ENCODE measurements around the gene TNFRSF18. TPM values are rescaled to one million over a fixed set of nuclear protein-coding genes. Genes with fewer than 3 reads are reported as not detected.

The TNFRSF18 gene
- total RNA-seq, 2 experiments from 2014 or later: not detected

DNA sequence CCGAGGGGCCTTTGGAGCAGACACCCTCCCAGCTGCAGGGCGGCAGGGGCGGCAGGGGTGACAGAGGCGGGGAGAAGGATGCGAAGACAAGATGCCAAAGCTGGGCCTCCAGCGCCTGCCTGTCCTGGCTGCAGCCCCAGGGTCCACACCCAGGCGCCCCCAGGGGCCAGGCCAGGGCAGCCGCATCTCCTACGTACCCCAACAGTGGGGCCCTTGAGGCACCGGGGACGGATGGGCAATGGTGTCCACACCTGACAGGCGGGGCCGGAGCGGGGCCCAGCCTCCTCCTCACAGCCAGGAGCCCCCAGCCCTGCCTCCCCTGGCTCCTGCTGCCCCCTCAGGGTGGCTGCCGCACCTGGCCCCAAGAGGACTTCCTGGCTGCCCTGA lies 32.8 kb upstream of the TNFRSF18 start:
- Histone ChIP-seq H3K9me3 (ENCODE audit: low read length) (no peaks in the 10 kb centered on the region), H3K4me2 (ENCODE audit: low read length) (no peak overlapping the region), H3K79me2 (ENCODE audit: insufficient read depth, low read depth, low read length) (peaks cover 7% of the 10 kb centered on the region; the same call in 1 of the 2 replicates), H4K20me1 (ENCODE audit: insufficient read depth, low read length) (no peaks in the 10 kb centered on the region), H3K9me2 (ENCODE audit: insufficient read depth, low read length) (no peaks in the 10 kb centered on the region), H3K27ac (ENCODE audit: low read depth, low read length, poor library complexity, severe bottlenecking) (no peak overlapping the region), H2AFZ (ENCODE audit: low read length) (no peak overlapping the region), H3K4me1 (ENCODE audit: insufficient read depth, low read length, poor library complexity, severe bottlenecking) (no peaks in the 10 kb centered on the region), H3K4me3 (ENCODE audit: low read depth, low read length, poor library complexity, severe bottlenecking) (no peak overlapping the region), H3K36me3 (ENCODE audit: insufficient read depth, low read length) (no peaks in the 10 kb centered on the region)
- CTCF ChIA-PET (ENCODE audit: unreplicated experiment): no interaction called here
- no peak for TF ChIP-seq EZH2phosphoT487 (IDR thresholded peaks at IDR 0.05; ENCODE audit: borderline replicate concordance, low read depth, low read length)
- TF ChIP-seq, protein P1, sequence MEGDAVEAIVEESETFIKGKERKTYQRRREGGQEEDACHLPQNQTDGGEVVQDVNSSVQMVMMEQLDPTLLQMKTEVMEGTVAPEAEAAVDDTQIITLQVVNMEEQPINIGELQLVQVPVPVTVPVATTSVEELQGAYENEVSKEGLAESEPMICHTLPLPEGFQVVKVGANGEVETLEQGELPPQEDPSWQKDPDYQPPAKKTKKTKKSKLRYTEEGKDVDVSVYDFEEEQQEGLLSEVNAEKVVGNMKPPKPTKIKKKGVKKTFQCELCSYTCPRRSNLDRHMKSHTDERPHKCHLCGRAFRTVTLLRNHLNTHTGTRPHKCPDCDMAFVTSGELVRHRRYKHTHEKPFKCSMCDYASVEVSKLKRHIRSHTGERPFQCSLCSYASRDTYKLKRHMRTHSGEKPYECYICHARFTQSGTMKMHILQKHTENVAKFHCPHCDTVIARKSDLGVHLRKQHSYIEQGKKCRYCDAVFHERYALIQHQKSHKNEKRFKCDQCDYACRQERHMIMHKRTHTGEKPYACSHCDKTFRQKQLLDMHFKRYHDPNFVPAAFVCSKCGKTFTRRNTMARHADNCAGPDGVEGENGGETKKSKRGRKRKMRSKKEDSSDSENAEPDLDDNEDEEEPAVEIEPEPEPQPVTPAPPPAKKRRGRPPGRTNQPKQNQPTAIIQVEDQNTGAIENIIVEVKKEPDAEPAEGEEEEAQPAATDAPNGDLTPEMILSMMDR (conservative IDR thresholded peaks at IDR 0.05; ENCODE audit: low read length): no peak
- POLR2A ChIA-PET: no interaction called here
- DNase-seq (ENCODE audit: low spot score): no peak
- no TSS peak for BruUV-seq (replicated peaks)
- intact Hi-C loops (cut with micrococcal nuclease; ENCODE audit: unreplicated experiment): loop anchor here (10.0 kb wide), 1 partner anchor 204 kb away; no protein-coding TSS in a partner anchor

DNA sequence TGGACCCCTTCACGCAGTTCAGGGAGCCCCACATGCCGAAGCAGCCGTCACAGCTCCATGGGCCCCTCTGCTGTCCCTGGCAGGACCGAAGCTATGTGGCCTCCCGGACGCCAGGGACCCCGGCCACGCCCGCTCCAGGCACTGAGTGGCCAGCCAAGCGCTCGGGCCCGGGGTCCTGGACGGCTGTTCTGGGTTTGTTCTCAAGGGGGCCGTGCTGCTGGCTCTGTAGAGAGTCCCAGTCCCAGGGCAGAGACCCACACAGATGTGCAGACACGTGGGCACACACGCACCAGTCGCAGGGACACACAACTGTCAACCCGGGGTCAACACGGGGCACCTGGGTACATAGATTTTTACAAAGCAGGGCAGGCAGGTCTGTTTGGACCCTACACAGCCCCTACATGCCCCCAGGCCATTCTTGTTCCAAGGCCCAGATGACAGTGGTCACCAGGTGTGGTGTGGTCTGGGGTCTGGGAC lies 32.3 kb upstream of the TNFRSF18 start:
- Histone ChIP-seq H3K9me2 (ENCODE audit: insufficient read depth, low read length) (no peaks in the 10 kb centered on the region), H3K79me2 (ENCODE audit: insufficient read depth, low read depth, low read length) (peaks cover 12% of the 10 kb centered on the region), H4K20me1 (ENCODE audit: insufficient read depth, low read length) (no peaks in the 10 kb centered on the region), H2AFZ (ENCODE audit: low read length) (no peak overlapping the region), H3K4me2 (ENCODE audit: low read length) (no peak overlapping the region), H3K4me1 (ENCODE audit: insufficient read depth, low read length, poor library complexity, severe bottlenecking) (peaks cover 2% of the 10 kb centered on the region), H3K36me3 (ENCODE audit: insufficient read depth, low read length) (no peaks in the 10 kb centered on the region), H3K4me3 (ENCODE audit: low read depth, low read length, poor library complexity, severe bottlenecking) (no peak overlapping the region), H3K9me3 (ENCODE audit: low read length) (no peaks in the 10 kb centered on the region), H3K27ac (ENCODE audit: low read depth, low read length, poor library complexity, severe bottlenecking) (no peak overlapping the region)
- TF ChIP-seq, protein P1 (conservative IDR thresholded peaks at IDR 0.05; ENCODE audit: low read length): no peak
- TF ChIP-seq EZH2phosphoT487 (IDR thresholded peaks at IDR 0.05; ENCODE audit: borderline replicate concordance, low read depth, low read length): no peak
- intact Hi-C loops (cut with micrococcal nuclease; ENCODE audit: unreplicated experiment): loop anchor here (10.0 kb wide), 1 partner anchor 204 kb away; no protein-coding TSS in a partner anchor
- ChIA-PET POLR2A (no interaction called here), CTCF (ENCODE audit: unreplicated experiment) (no interaction called here)
- BruUV-seq (replicated peaks): no TSS peak
- DNase-seq (ENCODE audit: low spot score): no peak

DNA sequence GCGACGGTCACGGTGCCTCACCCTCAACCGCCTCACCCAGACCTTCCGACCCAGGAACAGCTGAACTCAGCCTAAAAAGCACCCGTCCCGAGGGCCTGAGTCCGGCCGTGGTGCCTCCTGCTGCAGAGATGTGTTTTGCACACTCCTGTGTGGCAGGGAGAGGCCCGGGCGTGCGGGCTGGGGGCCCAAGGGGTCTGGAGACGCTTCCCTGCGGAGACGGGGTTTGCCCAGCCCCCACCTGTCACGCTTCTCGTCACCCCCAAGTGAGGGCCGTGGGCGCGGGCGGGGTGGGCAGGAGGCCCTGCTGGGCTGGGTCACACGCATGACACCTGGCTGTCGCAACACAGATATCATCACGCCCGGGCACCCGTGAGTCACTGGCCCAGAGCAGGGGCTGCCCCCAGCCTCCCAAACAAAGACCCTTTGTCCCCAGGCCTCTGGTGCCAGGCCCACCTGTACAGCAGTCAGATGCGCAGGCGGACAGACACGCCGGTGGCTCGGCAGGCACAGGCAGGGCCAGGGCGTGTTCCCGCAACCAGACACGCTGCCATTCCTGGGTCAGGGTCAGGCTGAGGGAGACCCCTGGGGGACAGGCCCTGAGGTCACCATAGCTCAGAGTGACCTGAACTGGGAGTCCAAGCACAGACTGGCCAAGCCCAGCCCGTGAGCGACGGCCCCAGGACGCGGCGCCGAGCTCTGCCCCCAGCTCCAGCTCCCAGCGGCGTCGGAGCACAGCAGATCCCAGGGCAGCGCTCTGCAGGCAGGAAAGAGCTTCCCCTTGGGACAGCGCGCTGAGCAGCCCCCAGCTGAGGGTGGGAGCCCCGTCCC lies 31.7 kb upstream of the TNFRSF18 start:
- ChIA-PET POLR2A (no interaction called here), CTCF (ENCODE audit: unreplicated experiment) (no interaction called here)
- Histone ChIP-seq H3K4me2 (ENCODE audit: low read length) (no peak overlapping the region), H3K9me2 (ENCODE audit: insufficient read depth, low read length) (no peaks in the 10 kb centered on the region), H3K79me2 (ENCODE audit: insufficient read depth, low read depth, low read length) (peaks cover 18% of the 10 kb centered on the region), H4K20me1 (ENCODE audit: insufficient read depth, low read length) (no peaks in the 10 kb centered on the region), H2AFZ (ENCODE audit: low read length) (no peak overlapping the region), H3K4me1 (ENCODE audit: insufficient read depth, low read length, poor library complexity, severe bottlenecking) (peaks cover 8% of the 10 kb centered on the region), H3K4me3 (ENCODE audit: low read depth, low read length, poor library complexity, severe bottlenecking) (no peak overlapping the region), H3K27ac (ENCODE audit: low read depth, low read length, poor library complexity, severe bottlenecking) (no peak overlapping the region), H3K36me3 (ENCODE audit: insufficient read depth, low read length) (no peaks in the 10 kb centered on the region), H3K9me3 (ENCODE audit: low read length) (no peaks in the 10 kb centered on the region)
- no peak for DNase-seq (ENCODE audit: low spot score)
- no peak for TF ChIP-seq EZH2phosphoT487 (IDR thresholded peaks at IDR 0.05; ENCODE audit: borderline replicate concordance, low read depth, low read length)
- TF ChIP-seq, protein P1 (conservative IDR thresholded peaks at IDR 0.05; ENCODE audit: low read length): no peak
- intact Hi-C loops (cut with micrococcal nuclease; ENCODE audit: unreplicated experiment): loop anchor here (10.0 kb wide), 1 partner anchor 203 kb away; no protein-coding TSS in a partner anchor
- no TSS peak for BruUV-seq (replicated peaks)

Measured in OCI-LY7 (cell line).